Neural cell (in vitro differentiated cells): ENCODE measurements around the gene PPM1B. TPM values are rescaled to one million over a fixed set of nuclear protein-coding genes. Genes with fewer than 3 reads are reported as not detected.
"Not testable (repeated sequence)": the region's sequence is repeated elsewhere in the genome, so short reads cannot be mapped to it uniquely, and the experiment has no call there.

Experiments
- H2AFZ ChIP-seq: fragments of 200-600, 300-800 bp; sonication (generic), shearing (Covaris generic); 2 replicates; pipeline ENCODE4 v1.6.0; 2014; ENCODE audit warnings: low read depth, mild to moderate bottlenecking, antibody characterized with exemption, low read length, moderate library complexity
- H3F3A ChIP-seq: fragments of 200-600 bp; shearing (Covaris generic); 2 replicates; pipeline ENCODE4 v1.6.1; 2016; ENCODE audit warnings: mild to moderate bottlenecking, moderate library complexity, mixed read lengths, antibody characterized with exemption, low read length; ENCODE audit not compliant: insufficient read depth, poor library complexity, severe bottlenecking
- H3K27ac ChIP-seq: fragments of 200-600, 300-800 bp; sonication (generic), shearing (Covaris generic); 2 replicates; pipeline ENCODE4 v1.5.1; 2014; ENCODE audit warnings: mild to moderate bottlenecking, low read length, moderate library complexity
- H3K27me3 ChIP-seq: fragments of 300-800, 200-600 bp; sonication (generic), shearing (Covaris generic); 2 replicates; pipeline ENCODE4 v1.6.0; 2014; ENCODE audit warnings: mild to moderate bottlenecking, low read depth, low read length, moderate library complexity; ENCODE audit not compliant: insufficient read depth
- H3K36me3 ChIP-seq: fragments of 300-800, 200-600 bp; sonication (generic), shearing (Covaris generic); 2 replicates; pipeline ENCODE4 v1.5.1; 2014; ENCODE audit warnings: mild to moderate bottlenecking, antibody characterized with exemption, low read length, moderate library complexity; ENCODE audit not compliant: insufficient read depth
- H3K4me2 ChIP-seq: fragments of 300-800, 200-600 bp; sonication (generic), shearing (Covaris generic); 2 replicates; pipeline ENCODE4 v1.6.0; 2014; ENCODE audit warnings: mild to moderate bottlenecking, low read length
- H3K4me3 ChIP-seq: fragments of 300-800, 200-600 bp; sonication (generic), shearing (Covaris generic); 2 replicates; pipeline ENCODE4 v1.5.1; 2014; ENCODE audit warnings: mild to moderate bottlenecking, low read length, moderate library complexity
- H3K79me2 ChIP-seq: fragments of 200-600 bp; shearing (Covaris generic); replicated peaks from 2 replicates; pipeline ENCODE4 v1.6.0; 2014; ENCODE audit warnings: mild to moderate bottlenecking, low read length, moderate library complexity; ENCODE audit not compliant: insufficient read depth
- H3K9ac ChIP-seq: fragments of 300-800, 200-600 bp; sonication (generic), shearing (Covaris generic); 2 replicates; pipeline ENCODE4 v1.6.1; 2016; ENCODE audit warnings: mild to moderate bottlenecking, low read length, mixed read lengths
- H3K9me2 ChIP-seq: fragments of 200-600 bp; shearing (Covaris generic); 2 replicates; pipeline ENCODE4 v1.6.1; 2016; ENCODE audit warnings: mild to moderate bottlenecking, low read length, mixed read lengths; ENCODE audit not compliant: insufficient read depth
- H3K9me3 ChIP-seq: fragments of 200-600, 300-800 bp; sonication (generic), shearing (Covaris generic); 2 replicates; pipeline ENCODE4 v1.6.1; 2016; ENCODE audit warnings: mild to moderate bottlenecking, mixed run types, low read length, moderate library complexity, mixed read lengths
- H4K20me1 ChIP-seq: fragments of 200-600 bp; shearing (Covaris generic); 2 replicates; pipeline ENCODE4 v1.6.1; 2016; ENCODE audit warnings: mild to moderate bottlenecking, mixed run types; ENCODE audit not compliant: insufficient read depth
- CTCF ChIP-seq: fragments of 450-650 bp; IDR thresholded peaks from 2 replicates; pipeline ENCODE4 v1.5.1; 2014; ENCODE audit warnings: antibody characterized with exemption, mild to moderate bottlenecking, moderate library complexity; ENCODE audit not compliant: poor library complexity, severe bottlenecking
- EP300 ChIP-seq: fragments of 450-650 bp; conservative IDR thresholded peaks from 2 replicates; pipeline ENCODE4 v1.6.1; 2014; ENCODE audit warnings: antibody characterized with exemption, mild to moderate bottlenecking, moderate library complexity; ENCODE audit not compliant: poor library complexity, severe bottlenecking
- EZH2 ChIP-seq: fragments of 200-600, 300-800 bp; shearing (Covaris generic), sonication (generic); IDR thresholded peaks from 2 replicates; pipeline ENCODE4 v1.6.1; 2014; ENCODE audit warnings: antibody characterized with exemption, low read length, borderline replicate concordance, mild to moderate bottlenecking; ENCODE audit not compliant: insufficient read depth, poor library complexity, severe bottlenecking
- MXI1 ChIP-seq: fragments of 450-650 bp; conservative IDR thresholded peaks from 2 replicates; pipeline ENCODE4 v1.6.1; 2014; ENCODE audit warnings: antibody characterized with exemption, mild to moderate bottlenecking; ENCODE audit not compliant: poor library complexity, severe bottlenecking
- POLR2AphosphoS5 ChIP-seq: IDR thresholded peaks from 2 replicates; pipeline ENCODE4 v1.6.1; 2012
- RAD21 ChIP-seq: fragments of 450-650 bp; conservative IDR thresholded peaks from 2 replicates; pipeline ENCODE4 v1.6.1; 2014; ENCODE audit warnings: antibody characterized with exemption, mild to moderate bottlenecking, moderate library complexity
- SMC3 ChIP-seq: fragments of 450-650 bp; conservative IDR thresholded peaks from 2 replicates; pipeline ENCODE4 v1.6.1; 2014; ENCODE audit warnings: antibody characterized with exemption, mild to moderate bottlenecking, moderate library complexity; ENCODE audit not compliant: poor library complexity
- TAF1 ChIP-seq: IDR thresholded peaks from 2 replicates; pipeline ENCODE4 v1.6.1; 2012; ENCODE audit warnings: low read depth
- polyA plus RNA-seq: library from polyadenylated mRNA; depleted of rRNA; stranded (reverse); fragments of >200 nt; gene quantifications from 2 replicates; pipeline ENCODE4 v1.2.3, GENCODE V29; 2014
- TF ChIP-seq, protein P1 (sequence below): IDR thresholded peaks from 2 replicates; pipeline ENCODE4 v1.6.1; 2012; ENCODE audit warnings: borderline replicate concordance

The PPM1B gene
- polyA plus RNA-seq, 1 donor from 2014 or later, result 116 TPM

DNA sequence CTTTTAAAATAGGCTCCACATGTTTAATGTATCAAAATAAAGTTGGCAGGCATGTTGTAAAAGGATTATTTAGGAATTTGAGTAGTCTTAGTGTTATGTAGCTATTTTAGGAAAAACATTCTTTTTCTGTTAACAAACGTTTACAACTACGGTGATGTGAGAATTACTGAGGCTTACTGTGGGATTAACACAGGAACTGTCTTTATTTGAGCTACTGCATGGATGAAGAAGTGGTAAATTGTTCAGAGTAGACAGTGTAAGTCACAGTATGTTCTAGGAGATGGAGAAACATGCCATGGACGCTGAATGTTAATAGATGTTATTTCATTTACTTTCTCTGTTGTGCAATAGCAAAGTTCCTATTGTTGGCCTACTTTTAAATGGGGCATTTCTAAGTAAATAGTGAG, 1.6 kb downstream of the PPM1B start:
- H3K27me3 ChIP-seq, result no peaks in the 10 kb centered on the region
- no peak overlapping the region for H2AFZ ChIP-seq
- H3K9me2 ChIP-seq, result no peaks in the 10 kb centered on the region
- no peaks in the 10 kb centered on the region for H3F3A ChIP-seq
- peak overlapping the region; percentile 78 for H3K4me2 ChIP-seq
- peak overlapping the region; percentile 67 for H3K4me3 ChIP-seq
- peak overlapping the region; percentile 89 for H3K9ac ChIP-seq
- no peaks in the 10 kb centered on the region for H3K36me3 ChIP-seq
- H4K20me1 ChIP-seq, result no peaks in the 10 kb centered on the region
- H3K9me3 ChIP-seq, result no peaks in the 10 kb centered on the region
- TF ChIP-seq MXI1, result no peak
- peak overlapping the region; percentile 8 for H3K27ac ChIP-seq
- peaks cover 53% of the 10 kb centered on the region for H3K79me2 ChIP-seq

GRCh38 chr2:44171018-44171417, 2.3 kb downstream of the PPM1B start:
- Histone ChIP-seq H3K27ac (peak overlapping the region; percentile 8), H3K9me3 (no peaks in the 10 kb centered on the region), H3K9ac (peak overlapping the region; percentile 89), H3K9me2 (no peaks in the 10 kb centered on the region), H2AFZ (no peak overlapping the region), H3K27me3 (no peaks in the 10 kb centered on the region), H3K4me3 (peak overlapping the region; percentile 67), H3K36me3 (no peaks in the 10 kb centered on the region), H3K79me2 (peaks cover 58% of the 10 kb centered on the region), H3K4me2 (peak overlapping the region; percentile 78), H4K20me1 (no peaks in the 10 kb centered on the region), H3F3A (no peaks in the 10 kb centered on the region)
- no peak for TF ChIP-seq TAF1
- no peak for TF ChIP-seq RAD21
- TF ChIP-seq CTCF, result no peak
- TF ChIP-seq MXI1, result no peak
- no peak for TF ChIP-seq EZH2
- no peak for TF ChIP-seq POLR2AphosphoS5
- TF ChIP-seq SMC3, result no peak
- TF ChIP-seq, protein P1, sequence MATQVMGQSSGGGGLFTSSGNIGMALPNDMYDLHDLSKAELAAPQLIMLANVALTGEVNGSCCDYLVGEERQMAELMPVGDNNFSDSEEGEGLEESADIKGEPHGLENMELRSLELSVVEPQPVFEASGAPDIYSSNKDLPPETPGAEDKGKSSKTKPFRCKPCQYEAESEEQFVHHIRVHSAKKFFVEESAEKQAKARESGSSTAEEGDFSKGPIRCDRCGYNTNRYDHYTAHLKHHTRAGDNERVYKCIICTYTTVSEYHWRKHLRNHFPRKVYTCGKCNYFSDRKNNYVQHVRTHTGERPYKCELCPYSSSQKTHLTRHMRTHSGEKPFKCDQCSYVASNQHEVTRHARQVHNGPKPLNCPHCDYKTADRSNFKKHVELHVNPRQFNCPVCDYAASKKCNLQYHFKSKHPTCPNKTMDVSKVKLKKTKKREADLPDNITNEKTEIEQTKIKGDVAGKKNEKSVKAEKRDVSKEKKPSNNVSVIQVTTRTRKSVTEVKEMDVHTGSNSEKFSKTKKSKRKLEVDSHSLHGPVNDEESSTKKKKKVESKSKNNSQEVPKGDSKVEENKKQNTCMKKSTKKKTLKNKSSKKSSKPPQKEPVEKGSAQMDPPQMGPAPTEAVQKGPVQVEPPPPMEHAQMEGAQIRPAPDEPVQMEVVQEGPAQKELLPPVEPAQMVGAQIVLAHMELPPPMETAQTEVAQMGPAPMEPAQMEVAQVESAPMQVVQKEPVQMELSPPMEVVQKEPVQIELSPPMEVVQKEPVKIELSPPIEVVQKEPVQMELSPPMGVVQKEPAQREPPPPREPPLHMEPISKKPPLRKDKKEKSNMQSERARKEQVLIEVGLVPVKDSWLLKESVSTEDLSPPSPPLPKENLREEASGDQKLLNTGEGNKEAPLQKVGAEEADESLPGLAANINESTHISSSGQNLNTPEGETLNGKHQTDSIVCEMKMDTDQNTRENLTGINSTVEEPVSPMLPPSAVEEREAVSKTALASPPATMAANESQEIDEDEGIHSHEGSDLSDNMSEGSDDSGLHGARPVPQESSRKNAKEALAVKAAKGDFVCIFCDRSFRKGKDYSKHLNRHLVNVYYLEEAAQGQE, result no peak
- TF ChIP-seq EP300, result no peak

DNA sequence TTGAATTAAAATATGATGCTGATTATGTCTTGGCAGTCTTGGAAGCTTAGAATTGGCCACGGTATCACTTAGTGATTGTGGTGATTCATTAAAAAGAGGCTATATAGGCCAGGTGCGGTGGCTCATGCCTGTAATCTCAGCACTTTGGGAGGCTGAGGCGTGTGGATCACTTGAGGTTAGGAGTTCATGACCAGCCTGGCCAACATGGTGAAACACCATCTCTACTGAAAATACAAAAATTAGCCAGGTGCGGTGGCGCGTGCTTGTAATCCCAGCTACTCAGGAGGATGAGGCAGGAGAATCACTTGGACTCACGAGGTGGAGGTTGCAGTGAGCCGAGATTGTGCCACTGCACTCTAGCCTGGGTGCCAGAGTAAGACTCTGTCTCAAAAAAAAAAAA, 2.8 kb downstream of the PPM1B start:
- H2AFZ ChIP-seq, H3K9me2 ChIP-seq, H3K27me3 ChIP-seq, H4K20me1 ChIP-seq, H3K36me3 ChIP-seq, H3K27ac ChIP-seq, H3K9me3 ChIP-seq, H3F3A ChIP-seq: not testable (repeated sequence)
- H3K79me2 ChIP-seq, result peaks cover 62% of the 10 kb centered on the region
- H3K4me3 ChIP-seq, result peak overlapping the region; percentile 67
- peak overlapping the region; percentile 78 for H3K4me2 ChIP-seq
- peak overlapping the region; percentile 89 for H3K9ac ChIP-seq
